ENCODE measurements around the gene FHOD3. TPM values are rescaled to one million over a fixed set of nuclear protein-coding genes. Genes with fewer than 3 reads are reported as not detected.
A peak's percentile ranks its signal among the peaks of the same experiment; 100 is the strongest.

Gene FHOD3
- total and polyA plus RNA-seq, 9 donors: 27.1 to 36.8 (median 33.7) TPM

GRCh38 chr18:36295214-36295613 is 2.3 kb upstream of the FHOD3 start:
- DNase-seq: no peak
- Histone ChIP-seq H3K27ac (ENCODE audit: low read length) (no peak overlapping the region), H3K9me3 (replicated peaks; ENCODE audit: control insufficient read depth, low read depth, low read length) (no peaks in the 10 kb centered on the region), H3K36me3 (ENCODE audit: control insufficient read depth, insufficient read depth, low read length) (no peaks in the 10 kb centered on the region), H3K4me3 (ENCODE audit: low read length) (no peak overlapping the region), H3K27me3 (ENCODE audit: control insufficient read depth, insufficient read depth, low read length) (peaks cover 38% of the 10 kb centered on the region), H3K4me1 (ENCODE audit: control insufficient read depth, insufficient read depth, low read length) (peaks cover 7% of the 10 kb centered on the region)
- no CpG with 5 or more reads among the region's 1 CpG for WGBS (ENCODE audit: insufficient coverage)

- WGBS (ENCODE audit: insufficient coverage): 46% methylated on average over 15 of the region's 21 CpGs
- Histone ChIP-seq H3K27ac (ENCODE audit: low read length) (no peak overlapping the region), H3K27me3 (ENCODE audit: control insufficient read depth, insufficient read depth, low read length) (peaks cover 41% of the 10 kb centered on the region), H3K9me3 (replicated peaks; ENCODE audit: control insufficient read depth, low read depth, low read length) (no peaks in the 10 kb centered on the region), H3K36me3 (ENCODE audit: control insufficient read depth, insufficient read depth, low read length) (no peaks in the 10 kb centered on the region), H3K4me1 (ENCODE audit: control insufficient read depth, insufficient read depth, low read length) (peaks cover 7% of the 10 kb centered on the region), H3K4me3 (ENCODE audit: low read length) (no peak overlapping the region)
- DNase-seq: no peak
Measured at GRCh38 chr18:36295880-36296301, 1.6 kb upstream of the FHOD3 start.

- no peaks in the 10 kb centered on the region for H3K36me3 ChIP-seq (ENCODE audit: control insufficient read depth, insufficient read depth, low read length)
- peak overlapping the region; percentile 47 for H3K27ac ChIP-seq (ENCODE audit: low read length)
- peak; percentile 78 for DNase-seq
- peak overlapping the region; percentile 39 for H3K4me3 ChIP-seq (ENCODE audit: low read length)
- WGBS (ENCODE audit: insufficient coverage): under 1% methylated on average over 41 of the region's 47 CpGs
- no peaks in the 10 kb centered on the region for H3K9me3 ChIP-seq (replicated peaks; ENCODE audit: control insufficient read depth, low read depth, low read length)
- peaks cover 43% of the 10 kb centered on the region for H3K27me3 ChIP-seq (ENCODE audit: control insufficient read depth, insufficient read depth, low read length)
- H3K4me1 ChIP-seq (ENCODE audit: control insufficient read depth, insufficient read depth, low read length): peaks cover 7% of the 10 kb centered on the region
Measured at GRCh38 chr18:36296650-36297416, 680 bp upstream of the FHOD3 start.

- Histone ChIP-seq H3K27ac (ENCODE audit: low read length) (no peak overlapping the region), H3K4me1 (ENCODE audit: control insufficient read depth, insufficient read depth, low read length) (peaks cover 16% of the 10 kb centered on the region), H3K9me3 (replicated peaks; ENCODE audit: control insufficient read depth, low read depth, low read length) (no peaks in the 10 kb centered on the region), H3K27me3 (ENCODE audit: control insufficient read depth, insufficient read depth, low read length) (peaks cover 47% of the 10 kb centered on the region), H3K4me3 (ENCODE audit: low read length) (peak overlapping the region; percentile 54), H3K36me3 (ENCODE audit: control insufficient read depth, insufficient read depth, low read length) (no peaks in the 10 kb centered on the region)
- under 1% methylated on average over 39 of the region's 67 CpGs for WGBS (ENCODE audit: insufficient coverage)
- peak; percentile 24 for DNase-seq
Measured at GRCh38 chr18:36298126-36298741, 721 bp downstream of the FHOD3 start.

GRCh38 chr18:36299015-36299414 is 1.5 kb downstream of the FHOD3 start:
- DNase-seq: no peak
- whole genome bisulfite sequencing (ENCODE audit: insufficient coverage): 100% methylated on average over 1 of the region's 6 CpGs
- Histone ChIP-seq H3K27ac (ENCODE audit: low read length) (no peak overlapping the region), H3K4me1 (ENCODE audit: control insufficient read depth, insufficient read depth, low read length) (peaks cover 16% of the 10 kb centered on the region), H3K9me3 (replicated peaks; ENCODE audit: control insufficient read depth, low read depth, low read length) (no peaks in the 10 kb centered on the region), H3K4me3 (ENCODE audit: low read length) (no peak overlapping the region), H3K27me3 (ENCODE audit: control insufficient read depth, insufficient read depth, low read length) (peaks cover 47% of the 10 kb centered on the region), H3K36me3 (ENCODE audit: control insufficient read depth, insufficient read depth, low read length) (no peaks in the 10 kb centered on the region)

GRCh38 chr18:36300211-36300610 is 2.7 kb downstream of the FHOD3 start:
- WGBS (ENCODE audit: insufficient coverage): 93% methylated on average over 6 of the region's 6 CpGs
- H3K9me3 ChIP-seq (replicated peaks; ENCODE audit: control insufficient read depth, low read depth, low read length): no peaks in the 10 kb centered on the region
- H3K27me3 ChIP-seq (ENCODE audit: control insufficient read depth, insufficient read depth, low read length): peaks cover 38% of the 10 kb centered on the region
- H3K4me1 ChIP-seq (ENCODE audit: control insufficient read depth, insufficient read depth, low read length): peaks cover 16% of the 10 kb centered on the region
- no peak overlapping the region for H3K27ac ChIP-seq (ENCODE audit: low read length)
- H3K4me3 ChIP-seq (ENCODE audit: low read length): no peak overlapping the region
- DNase-seq: no peak
- H3K36me3 ChIP-seq (ENCODE audit: control insufficient read depth, insufficient read depth, low read length): no peaks in the 10 kb centered on the region

GRCh38 chr18:36301884-36302283 is 4.4 kb downstream of the FHOD3 start:
- Histone ChIP-seq H3K4me3 (ENCODE audit: low read length) (no peak overlapping the region), H3K36me3 (ENCODE audit: control insufficient read depth, insufficient read depth, low read length) (no peaks in the 10 kb centered on the region), H3K9me3 (replicated peaks; ENCODE audit: control insufficient read depth, low read depth, low read length) (no peaks in the 10 kb centered on the region), H3K4me1 (ENCODE audit: control insufficient read depth, insufficient read depth, low read length) (peaks cover 14% of the 10 kb centered on the region), H3K27me3 (ENCODE audit: control insufficient read depth, insufficient read depth, low read length) (peaks cover 26% of the 10 kb centered on the region), H3K27ac (ENCODE audit: low read length) (no peak overlapping the region)
- WGBS (ENCODE audit: insufficient coverage): 60% methylated on average over 3 of the region's 5 CpGs
- no peak for DNase-seq

GRCh38 chr18:36302676-36303075 is 5.2 kb downstream of the FHOD3 start:
- DNase-seq: no peak
- Histone ChIP-seq H3K4me3 (ENCODE audit: low read length) (no peak overlapping the region), H3K4me1 (ENCODE audit: control insufficient read depth, insufficient read depth, low read length) (peaks cover 14% of the 10 kb centered on the region), H3K27me3 (ENCODE audit: control insufficient read depth, insufficient read depth, low read length) (peaks cover 23% of the 10 kb centered on the region), H3K9me3 (replicated peaks; ENCODE audit: control insufficient read depth, low read depth, low read length) (no peaks in the 10 kb centered on the region), H3K27ac (ENCODE audit: low read length) (no peak overlapping the region), H3K36me3 (ENCODE audit: control insufficient read depth, insufficient read depth, low read length) (no peaks in the 10 kb centered on the region)
- WGBS (ENCODE audit: insufficient coverage): 78% methylated on average over 2 of the region's 2 CpGs

GRCh38 chr18:36303211-36303844 is 5.8 kb downstream of the FHOD3 start:
- Histone ChIP-seq H3K4me3 (ENCODE audit: low read length) (no peak overlapping the region), H3K27me3 (ENCODE audit: control insufficient read depth, insufficient read depth, low read length) (peaks cover 23% of the 10 kb centered on the region), H3K27ac (ENCODE audit: low read length) (no peak overlapping the region), H3K9me3 (replicated peaks; ENCODE audit: control insufficient read depth, low read depth, low read length) (no peaks in the 10 kb centered on the region), H3K36me3 (ENCODE audit: control insufficient read depth, insufficient read depth, low read length) (no peaks in the 10 kb centered on the region), H3K4me1 (ENCODE audit: control insufficient read depth, insufficient read depth, low read length) (peaks cover 14% of the 10 kb centered on the region)
- no peak for DNase-seq
- WGBS (ENCODE audit: insufficient coverage): 71% methylated on average over 2 of the region's 6 CpGs

- Histone ChIP-seq H3K27ac (ENCODE audit: low read length) (no peak overlapping the region), H3K27me3 (ENCODE audit: control insufficient read depth, insufficient read depth, low read length) (peaks cover 16% of the 10 kb centered on the region), H3K9me3 (replicated peaks; ENCODE audit: control insufficient read depth, low read depth, low read length) (no peaks in the 10 kb centered on the region), H3K4me1 (ENCODE audit: control insufficient read depth, insufficient read depth, low read length) (peaks cover 14% of the 10 kb centered on the region), H3K36me3 (ENCODE audit: control insufficient read depth, insufficient read depth, low read length) (no peaks in the 10 kb centered on the region), H3K4me3 (ENCODE audit: low read length) (no peak overlapping the region)
- no peak for DNase-seq
- WGBS (ENCODE audit: insufficient coverage): no CpG with 5 or more reads among the region's 3 CpGs
Measured at GRCh38 chr18:36304723-36305122, 7.2 kb downstream of the FHOD3 start.
